Neuronal stem cell (in vitro differentiated cells): ENCODE data around the gene BTG3.
A peak's percentile ranks its signal among the peaks of the same experiment; 100 is the strongest.

Experiments
- DNase-seq: peaks from one replicate; pipeline ENCODE4 v3.0.0-alpha.2; 2013; ENCODE audit warnings: low spot score
- H2AFZ ChIP-seq: one replicate; pipeline ENCODE4 v1.6.1; 2013; ENCODE audit warnings: mild to moderate bottlenecking, low read length, inconsistent platforms
- H2AK5ac ChIP-seq: 2 replicates; pipeline ENCODE4 v1.6.1; 2013; ENCODE audit warnings: low read depth, mild to moderate bottlenecking, inconsistent platforms, low read length, moderate library complexity, mixed read lengths
- H2BK120ac ChIP-seq: 2 replicates; pipeline ENCODE4 v1.6.1; 2013; ENCODE audit warnings: low read depth, mild to moderate bottlenecking, inconsistent platforms, low read length, moderate library complexity, mixed read lengths
- H2BK12ac ChIP-seq: one replicate; pipeline ENCODE4 v1.6.1; 2013; ENCODE audit warnings: low read length, inconsistent platforms
- H2BK15ac ChIP-seq: 2 replicates; pipeline ENCODE4 v1.6.1; 2013; ENCODE audit warnings: mild to moderate bottlenecking, low read length, inconsistent platforms, mixed read lengths
- H2BK5ac ChIP-seq: one replicate; pipeline ENCODE4 v1.6.1; 2013; ENCODE audit warnings: inconsistent platforms, mild to moderate bottlenecking, low read length, moderate library complexity
- H3K14ac ChIP-seq: one replicate; pipeline ENCODE4 v1.6.1; 2013; ENCODE audit warnings: low read length, inconsistent platforms
- H3K18ac ChIP-seq: 2 replicates; pipeline ENCODE4 v1.6.1; 2013; ENCODE audit warnings: low read length, inconsistent platforms
- H3K23ac ChIP-seq: 2 replicates; pipeline ENCODE4 v1.6.1; 2013; ENCODE audit warnings: low read depth, mild to moderate bottlenecking, mixed read lengths, low read length, inconsistent platforms; ENCODE audit not compliant: poor library complexity
- H3K27ac ChIP-seq: replicated peaks from 3 replicates; pipeline ENCODE4 v1.5.1; 2013; ENCODE audit warnings: low read length, inconsistent platforms
- H3K27me3 ChIP-seq, 3 experiments: 2 replicates each; pipeline ENCODE4 v1.6.1; 2013; ENCODE audit warnings: low read length in 3 of 3, mild to moderate bottlenecking in 2 of 3, inconsistent platforms in 1 of 3, low read depth in 1 of 3, mixed read lengths in 1 of 3, moderate library complexity in 1 of 3; ENCODE audit not compliant: control insufficient read depth in 3 of 3, insufficient read depth in 3 of 3
- H3K36me3 ChIP-seq, 2 donors: replicated peaks in 1 of 2; 2 replicates each; pipeline ENCODE4 v1.6.1; 2013; ENCODE audit warnings: low read length in 2 of 2; ENCODE audit not compliant: control insufficient read depth in 2 of 2, insufficient read depth in 2 of 2
- H3K4ac ChIP-seq: 2 replicates; pipeline ENCODE4 v1.6.1; 2013; ENCODE audit warnings: inconsistent platforms, mild to moderate bottlenecking, low read length, moderate library complexity
- H3K4me1 ChIP-seq, 2 donors: 1 replicate in 1 of 2; 2 replicates in 1 of 2; pipeline ENCODE4 v1.6.1; 2013; ENCODE audit warnings: low read length in 2 of 2, low read depth in 1 of 2; ENCODE audit not compliant: control insufficient read depth in 2 of 2, insufficient read depth in 1 of 2
- H3K4me2 ChIP-seq: one replicate; pipeline ENCODE4 v1.6.1; 2013; ENCODE audit warnings: mild to moderate bottlenecking, low read length, inconsistent platforms; ENCODE audit not compliant: insufficient read depth, poor library complexity, severe bottlenecking
- H3K4me3 ChIP-seq, 2 donors: 2 replicates each; pipeline ENCODE4 v1.5.1; 2013; ENCODE audit warnings: low read length in 2 of 2, mild to moderate bottlenecking in 2 of 2, inconsistent platforms in 1 of 2, moderate library complexity in 1 of 2
- H3K79me1 ChIP-seq: one replicate; pipeline ENCODE4 v1.6.1; 2013; ENCODE audit warnings: low read depth, mild to moderate bottlenecking, inconsistent platforms, low read length, moderate library complexity
- H3K9ac ChIP-seq: one replicate; pipeline ENCODE4 v1.6.1; 2013; ENCODE audit warnings: mild to moderate bottlenecking, low read depth, low read length, inconsistent platforms; ENCODE audit not compliant: poor library complexity
- H3K9me3 ChIP-seq, 2 donors: replicated peaks in 1 of 2; 2 replicates each; pipeline versions ENCODE3 to v1.6.1; 2013; ENCODE audit warnings: low read length in 2 of 2, mild to moderate bottlenecking in 2 of 2, inconsistent platforms in 1 of 2, low read depth in 1 of 2, mixed read lengths in 1 of 2, moderate library complexity in 1 of 2; ENCODE audit not compliant: control insufficient read depth in 2 of 2, insufficient read depth in 1 of 2
- H4K8ac ChIP-seq: one replicate; pipeline ENCODE4 v1.6.1; 2013; ENCODE audit warnings: low read depth, mild to moderate bottlenecking, inconsistent platforms, low read length, moderate library complexity
- H4K91ac ChIP-seq: one replicate; pipeline ENCODE4 v1.6.1; 2013; ENCODE audit warnings: low read length, low read depth, mild to moderate bottlenecking, inconsistent platforms; ENCODE audit not compliant: poor library complexity
- WGBS, 2 donors: extraction: QIAGEN DNeasy Blood & Tissue Kit; methylation state at CpG; one replicate each; pipeline ENCODE4 v1.1.7; 2013; ENCODE audit warnings: missing lambda C conversion rate in 2 of 2, mixed read lengths in 1 of 2; ENCODE audit not compliant: insufficient read length in 2 of 2, insufficient replicate concordance in 1 of 2; ENCODE audit errors: extremely low coverage in 2 of 2; 5-methylcytosine and 5-hydroxymethylcytosine counted together

Gene BTG3

DNA sequence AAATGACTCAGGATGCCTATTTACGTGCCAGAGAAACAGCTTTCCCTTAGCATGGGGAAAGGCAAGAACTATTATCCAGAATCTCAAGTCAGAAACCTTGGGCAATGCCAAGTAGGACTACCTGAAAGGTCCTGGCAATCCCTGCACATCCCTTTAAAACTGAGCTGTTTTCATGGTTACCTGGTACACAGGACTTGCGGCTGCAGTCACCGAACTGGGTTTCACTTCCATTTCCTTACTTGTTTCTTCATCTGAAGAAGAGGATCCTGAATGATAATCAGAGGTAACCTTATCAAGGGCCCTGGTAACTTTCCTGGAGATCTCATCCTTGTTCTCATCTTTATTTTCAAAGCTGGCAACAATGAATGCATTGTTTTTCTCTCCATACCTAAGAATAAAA is 14.3 kb downstream of the BTG3 start:
- H3K27ac ChIP-seq, result no peak overlapping the region
- H2BK15ac ChIP-seq, result no peak overlapping the region
- no peak overlapping the region for H3K23ac ChIP-seq
- H3K79me1 ChIP-seq, result no peaks in the 10 kb centered on the region
- no peak overlapping the region for H2BK5ac ChIP-seq
- H3K27me3 ChIP-seq, result no peaks in the 10 kb centered on the region
- H3K18ac ChIP-seq, result no peak overlapping the region
- no peak overlapping the region for H3K9ac ChIP-seq
- no peaks in the 10 kb centered on the region for H3K4me1 ChIP-seq
- H3K14ac ChIP-seq, result no peak overlapping the region
- no peak for DNase-seq
- no peak overlapping the region for H2AFZ ChIP-seq
- no peak overlapping the region for H3K4ac ChIP-seq
- H2BK120ac ChIP-seq, result no peak overlapping the region
- no peak overlapping the region for H4K91ac ChIP-seq
- no peak overlapping the region for H4K8ac ChIP-seq
- H3K36me3 ChIP-seq, result peaks cover 7 to 98% of the 10 kb centered on the region in 2 donors
- no CpG with 5 or more reads among the region's 3 CpGs for WGBS, 2 donors
- H3K9me3 ChIP-seq, result no peaks in the 10 kb centered on the region
- H3K4me3 ChIP-seq, result no peak overlapping the region
- no peak overlapping the region for H3K4me2 ChIP-seq
- H2AK5ac ChIP-seq, result no peak overlapping the region
- no peak overlapping the region for H2BK12ac ChIP-seq

DNA sequence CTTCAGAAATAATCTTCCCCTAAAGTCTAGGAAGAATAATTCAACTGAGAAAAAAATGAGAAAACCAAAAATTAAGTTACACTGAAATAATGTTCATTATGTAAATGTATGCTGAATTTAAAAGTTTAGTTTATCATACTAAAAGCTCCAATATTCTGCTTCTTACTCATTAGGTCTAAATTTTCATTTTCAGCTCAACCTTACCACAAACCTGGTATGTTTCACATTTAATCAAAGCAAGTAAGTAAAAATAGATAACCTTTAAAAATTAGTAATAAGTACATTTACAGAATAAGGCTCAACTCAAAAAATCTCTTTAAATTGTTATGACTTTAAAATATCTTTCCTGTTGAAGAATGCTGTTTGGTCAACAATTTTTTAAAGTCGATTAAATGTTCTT is 15.0 kb downstream of the BTG3 start:
- Histone ChIP-seq H2BK15ac (no peak overlapping the region), H3K9ac (no peak overlapping the region), H3K27me3 (no peaks in the 10 kb centered on the region), H2BK120ac (no peak overlapping the region), H2AK5ac (no peak overlapping the region), H3K79me1 (no peaks in the 10 kb centered on the region), H3K18ac (no peak overlapping the region), H4K8ac (no peak overlapping the region), H2BK5ac (no peak overlapping the region), H3K4ac (no peak overlapping the region), H3K27ac (no peak overlapping the region), H3K4me1 (no peaks in the 10 kb centered on the region), H3K14ac (no peak overlapping the region), H3K4me2 (no peak overlapping the region), H3K4me3 (no peak overlapping the region), H3K23ac (no peak overlapping the region), H2BK12ac (no peak overlapping the region), H2AFZ (no peak overlapping the region), H3K9me3 (no peaks in the 10 kb centered on the region), H4K91ac (no peak overlapping the region), H3K36me3 (peaks cover 5 to 98% of the 10 kb centered on the region in 2 donors)
- no peak for DNase-seq
- no CpG with 5 or more reads among the region's 1 CpG for WGBS, 2 donors

- no peak overlapping the region for H2BK5ac ChIP-seq
- no peak overlapping the region for H4K91ac ChIP-seq
- H2BK12ac ChIP-seq, result no peak overlapping the region
- H4K8ac ChIP-seq, result no peak overlapping the region
- no peak overlapping the region for H2AK5ac ChIP-seq
- H3K36me3 ChIP-seq, result peaks cover 2 to 50% of the 10 kb centered on the region in 2 donors
- DNase-seq, result no peak
- no peaks in the 10 kb centered on the region for H3K4me1 ChIP-seq
- H3K79me1 ChIP-seq, result no peaks in the 10 kb centered on the region
- no peak overlapping the region for H2BK15ac ChIP-seq
- no peak overlapping the region for H3K18ac ChIP-seq
- H3K27me3 ChIP-seq, result no peaks in the 10 kb centered on the region
- H3K14ac ChIP-seq, result no peak overlapping the region
- H3K4me3 ChIP-seq, result no peak overlapping the region
- H3K4me2 ChIP-seq, result no peak overlapping the region
- H3K9ac ChIP-seq, result no peak overlapping the region
- H2BK120ac ChIP-seq, result no peak overlapping the region
- H2AFZ ChIP-seq, result no peak overlapping the region
- H3K9me3 ChIP-seq, result no peaks in the 10 kb centered on the region
- H3K4ac ChIP-seq, result no peak overlapping the region
- H3K23ac ChIP-seq, result no peak overlapping the region
- WGBS, 2 donors, result no CpG with 5 or more reads among the region's 4 CpGs
- H3K27ac ChIP-seq, result no peak overlapping the region
Observed at GRCh38 chr21:17590430-17590829, 22.3 kb downstream of the BTG3 start.

- Histone ChIP-seq H3K4me1 (no peaks in the 10 kb centered on the region), H2AFZ (no peak overlapping the region), H2BK15ac (no peak overlapping the region), H3K23ac (no peak overlapping the region), H3K79me1 (no peaks in the 10 kb centered on the region), H3K9ac (no peak overlapping the region), H3K27me3 (no peaks in the 10 kb centered on the region), H3K14ac (no peak overlapping the region), H3K4me3 (no peak overlapping the region), H2BK120ac (no peak overlapping the region), H4K8ac (no peak overlapping the region), H3K18ac (no peak overlapping the region), H2BK12ac (no peak overlapping the region), H3K36me3 (peaks cover 0 to 7% of the 10 kb centered on the region in 2 donors), H4K91ac (no peak overlapping the region), H3K4ac (no peak overlapping the region), H2BK5ac (no peak overlapping the region), H3K9me3 (no peaks in the 10 kb centered on the region), H2AK5ac (no peak overlapping the region), H3K27ac (no peak overlapping the region), H3K4me2 (no peak overlapping the region)
- DNase-seq, result peak; percentile 15
- WGBS, 2 donors, result no CpG with 5 or more reads among the region's 3 CpGs
Observed at GRCh38 chr21:17585875-17586450, 26.7 kb downstream of the BTG3 start.
